GM23338 (cell line): ENCODE measurements around the gene EXOC4.

Source experiments
- CREB1 ChIP-seq: fragments of 250-450 bp; sonication (Bioruptor Pico); IDR thresholded peaks from 2 replicates; pipeline ENCODE4 v1.5.0; 2020; ENCODE audit warnings: low read depth, mild to moderate bottlenecking, moderate library complexity
- EZH2 ChIP-seq: fragments of 200-600 bp; sonication (generic); IDR thresholded peaks from one replicate; pipeline ENCODE4 v1.8.0; 2017; ENCODE audit warnings: antibody characterized with exemption, mild to moderate bottlenecking, low read depth; ENCODE audit not compliant: unreplicated experiment
- EZH2phosphoT487 ChIP-seq: fragments of 200-600 bp; sonication (generic); IDR thresholded peaks from one replicate; pipeline ENCODE4 v1.8.1; 2018; ENCODE audit warnings: antibody characterized with exemption; ENCODE audit not compliant: unreplicated experiment
- JUNB ChIP-seq: IDR thresholded peaks from one replicate; pipeline ENCODE4 v1.6.1; 2016; ENCODE audit warnings: antibody characterized with exemption; ENCODE audit not compliant: unreplicated experiment
- POLR2AphosphoS5 ChIP-seq: IDR thresholded peaks from 2 replicates; pipeline ENCODE4 v1.6.1; 2016; ENCODE audit warnings: antibody characterized with exemption, low read depth
- STAT1 ChIP-seq: IDR thresholded peaks from one replicate; pipeline ENCODE4 v1.6.1; 2016; ENCODE audit warnings: antibody characterized with exemption; ENCODE audit not compliant: unreplicated experiment
- TF ChIP-seq, protein P1 (sequence below), 2 experiments: fragments of 200-600 bp in 1 of 2; sonication (generic) in 1 of 2; conservative IDR thresholded peaks; 2 replicates each; pipeline versions ENCODE4 v1.5.1 to v1.6.1; 2016 to 2017; ENCODE audit warnings: antibody characterized with exemption in 2 of 2, low read depth in 2 of 2, mild to moderate bottlenecking in 2 of 2, moderate library complexity in 1 of 2

DNA sequence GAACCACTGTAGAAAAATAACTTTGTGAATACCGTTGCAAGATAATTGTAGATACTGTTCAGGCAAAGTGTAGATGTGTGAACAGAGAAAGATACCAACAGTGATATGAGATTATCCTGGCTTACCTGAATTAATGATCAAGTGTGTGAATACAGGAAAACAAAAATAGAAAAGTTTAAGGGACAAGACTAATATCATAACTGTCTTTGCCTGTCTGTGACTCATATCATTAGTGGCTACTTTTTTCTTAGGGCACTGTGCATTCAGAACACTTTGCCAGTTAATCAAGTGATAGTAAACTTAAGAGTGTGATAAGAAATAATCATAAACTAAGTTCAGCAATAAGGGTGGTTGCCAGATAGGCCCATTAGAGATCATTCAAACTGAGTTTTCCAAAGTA lies 551.2 kb downstream of the EXOC4 start:
- TF ChIP-seq, protein P1, sequence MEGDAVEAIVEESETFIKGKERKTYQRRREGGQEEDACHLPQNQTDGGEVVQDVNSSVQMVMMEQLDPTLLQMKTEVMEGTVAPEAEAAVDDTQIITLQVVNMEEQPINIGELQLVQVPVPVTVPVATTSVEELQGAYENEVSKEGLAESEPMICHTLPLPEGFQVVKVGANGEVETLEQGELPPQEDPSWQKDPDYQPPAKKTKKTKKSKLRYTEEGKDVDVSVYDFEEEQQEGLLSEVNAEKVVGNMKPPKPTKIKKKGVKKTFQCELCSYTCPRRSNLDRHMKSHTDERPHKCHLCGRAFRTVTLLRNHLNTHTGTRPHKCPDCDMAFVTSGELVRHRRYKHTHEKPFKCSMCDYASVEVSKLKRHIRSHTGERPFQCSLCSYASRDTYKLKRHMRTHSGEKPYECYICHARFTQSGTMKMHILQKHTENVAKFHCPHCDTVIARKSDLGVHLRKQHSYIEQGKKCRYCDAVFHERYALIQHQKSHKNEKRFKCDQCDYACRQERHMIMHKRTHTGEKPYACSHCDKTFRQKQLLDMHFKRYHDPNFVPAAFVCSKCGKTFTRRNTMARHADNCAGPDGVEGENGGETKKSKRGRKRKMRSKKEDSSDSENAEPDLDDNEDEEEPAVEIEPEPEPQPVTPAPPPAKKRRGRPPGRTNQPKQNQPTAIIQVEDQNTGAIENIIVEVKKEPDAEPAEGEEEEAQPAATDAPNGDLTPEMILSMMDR (conservative IDR thresholded peaks at IDR 0.05; ENCODE audit: low read depth in 2 of 2): no peak
- no peak for TF ChIP-seq JUNB
- TF ChIP-seq POLR2AphosphoS5: no peak
- no peak for TF ChIP-seq EZH2
- no peak for TF ChIP-seq EZH2phosphoT487
- no peak for TF ChIP-seq CREB1
- no peak for TF ChIP-seq STAT1
